ENCODE data around the gene FERMT2. TPM values are rescaled to one million over a fixed set of nuclear protein-coding genes. Genes with fewer than 3 reads are reported as not detected.

Gene FERMT2
- total and polyA plus RNA-seq, 2 donors from 2014 or later, result 46.2 to 78.2 TPM

DNA sequence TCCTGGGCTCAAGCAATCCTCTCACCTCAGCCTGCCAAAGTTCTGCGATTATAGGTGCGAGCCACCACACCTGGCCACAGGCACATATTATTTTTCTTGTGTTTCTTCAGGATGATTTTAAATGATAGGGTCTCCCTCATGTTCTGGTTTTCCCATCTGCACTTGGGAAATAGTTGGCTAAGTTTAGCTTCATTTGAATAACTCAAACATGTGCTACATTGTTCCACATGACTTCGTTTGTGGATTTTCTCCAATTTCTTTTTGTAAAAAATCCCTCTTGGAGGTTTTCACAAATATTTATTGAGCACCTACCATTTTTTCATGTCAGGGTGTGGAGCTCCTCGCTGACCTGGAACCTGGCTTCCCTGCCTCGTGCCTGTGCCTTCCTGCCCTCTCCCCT lies 104.3 kb downstream of the FERMT2 start:
- peaks cover 0 to 4% (median 0%) of the 10 kb centered on the region in 3 donors for H3K4me1 ChIP-seq (ENCODE audit: control insufficient read depth in 2 of 3, insufficient read depth in 2 of 3, low read depth in 1 of 3, low read length in 3 of 3)
- TF ChIP-seq, protein P1, sequence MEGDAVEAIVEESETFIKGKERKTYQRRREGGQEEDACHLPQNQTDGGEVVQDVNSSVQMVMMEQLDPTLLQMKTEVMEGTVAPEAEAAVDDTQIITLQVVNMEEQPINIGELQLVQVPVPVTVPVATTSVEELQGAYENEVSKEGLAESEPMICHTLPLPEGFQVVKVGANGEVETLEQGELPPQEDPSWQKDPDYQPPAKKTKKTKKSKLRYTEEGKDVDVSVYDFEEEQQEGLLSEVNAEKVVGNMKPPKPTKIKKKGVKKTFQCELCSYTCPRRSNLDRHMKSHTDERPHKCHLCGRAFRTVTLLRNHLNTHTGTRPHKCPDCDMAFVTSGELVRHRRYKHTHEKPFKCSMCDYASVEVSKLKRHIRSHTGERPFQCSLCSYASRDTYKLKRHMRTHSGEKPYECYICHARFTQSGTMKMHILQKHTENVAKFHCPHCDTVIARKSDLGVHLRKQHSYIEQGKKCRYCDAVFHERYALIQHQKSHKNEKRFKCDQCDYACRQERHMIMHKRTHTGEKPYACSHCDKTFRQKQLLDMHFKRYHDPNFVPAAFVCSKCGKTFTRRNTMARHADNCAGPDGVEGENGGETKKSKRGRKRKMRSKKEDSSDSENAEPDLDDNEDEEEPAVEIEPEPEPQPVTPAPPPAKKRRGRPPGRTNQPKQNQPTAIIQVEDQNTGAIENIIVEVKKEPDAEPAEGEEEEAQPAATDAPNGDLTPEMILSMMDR (IDR thresholded peaks at IDR 0.05; ENCODE audit: borderline replicate concordance, extremely low read depth, insufficient read depth), result no peak
- H3K9me3 ChIP-seq (ENCODE audit: control insufficient read depth in 2 of 3, insufficient read depth in 1 of 3, low read length in 3 of 3), result no peaks in the 10 kb centered on the region
- DNase-seq (no peak), FAIRE-seq (no peak)
- no peaks in the 10 kb centered on the region for H3K36me3 ChIP-seq (ENCODE audit: control insufficient read depth in 2 of 3, insufficient read depth in 3 of 3, low read length in 3 of 3)
- no peaks in the 10 kb centered on the region for H3K27me3 ChIP-seq (ENCODE audit: control insufficient read depth, insufficient read depth, low read length)
- no peak overlapping the region for H3K9ac ChIP-seq (ENCODE audit: low read length in 3 of 3)
- H3K27ac ChIP-seq (ENCODE audit: low read depth in 2 of 2, low read length in 2 of 2), result no peak overlapping the region
- H3K4me3 ChIP-seq (ENCODE audit: low read length in 3 of 3), result no peak overlapping the region
- intact Hi-C loops (cut with DNase I), result no loop called here

DNA sequence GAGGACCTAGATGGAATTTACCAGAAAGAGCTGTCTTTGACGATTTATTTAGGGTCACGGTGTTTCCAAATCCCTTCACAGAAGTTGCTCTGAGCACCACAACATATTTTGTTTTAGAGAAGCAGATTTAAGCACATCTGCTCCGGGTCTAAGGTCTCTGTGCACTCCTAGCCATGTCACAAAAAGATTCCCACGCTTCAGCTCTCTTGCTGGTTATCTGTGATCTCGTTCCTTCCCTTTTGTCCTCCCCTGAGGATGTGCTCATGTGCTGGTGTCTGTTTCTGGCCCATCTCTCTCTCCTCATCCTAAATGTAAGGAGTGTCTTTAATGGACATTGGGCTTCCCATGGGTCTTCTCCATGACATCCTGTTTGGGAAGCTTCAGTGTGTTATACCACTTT lies 105.8 kb downstream of the FERMT2 start:
- no peak for FAIRE-seq

DNA sequence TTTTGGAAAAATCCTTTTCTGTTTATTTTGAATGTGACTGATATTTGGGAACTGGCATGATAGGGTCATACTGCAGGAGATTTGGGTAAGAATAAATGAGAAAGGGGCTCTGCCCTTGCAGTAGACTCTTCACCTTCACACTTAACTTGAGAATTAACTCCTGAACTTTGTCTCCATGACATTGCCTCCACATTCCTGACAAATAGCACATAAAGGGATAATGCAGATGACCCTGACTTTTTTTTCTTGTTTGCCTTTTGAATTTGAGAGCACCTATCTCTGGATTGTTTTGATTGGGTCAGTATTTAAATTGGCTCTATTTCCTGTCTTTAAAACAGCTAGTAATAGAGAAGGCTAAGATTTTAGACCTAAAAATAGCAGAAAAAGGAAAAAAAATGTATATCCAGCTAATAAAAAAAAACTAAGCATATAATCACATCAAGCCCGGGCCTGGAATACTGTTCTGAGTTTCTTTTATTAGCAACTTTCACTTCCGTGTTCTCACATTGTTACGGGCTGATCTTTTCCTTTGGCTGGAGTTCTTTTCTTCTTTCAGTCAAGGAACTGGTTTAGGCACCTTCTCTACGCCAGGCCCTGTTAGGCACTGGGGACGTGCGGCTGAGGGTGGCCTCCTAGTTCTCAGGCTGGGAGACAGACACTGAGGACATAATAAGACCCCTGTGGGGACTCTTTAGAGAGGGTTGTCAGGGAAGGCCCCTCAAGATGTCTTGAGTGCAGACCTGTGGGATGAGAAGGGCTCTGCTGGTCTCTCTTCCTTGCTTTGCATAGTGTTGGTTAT lies 106.4 kb downstream of the FERMT2 start:
- DNase-seq (no peak), FAIRE-seq (no peak)
- H3K9ac ChIP-seq (ENCODE audit: low read length in 3 of 3), result no peak overlapping the region
- TF ChIP-seq, protein P1 (IDR thresholded peaks at IDR 0.05; ENCODE audit: borderline replicate concordance, extremely low read depth, insufficient read depth), result no peak
- H3K27me3 ChIP-seq (ENCODE audit: control insufficient read depth, insufficient read depth, low read length), result no peaks in the 10 kb centered on the region
- intact Hi-C loops (cut with DNase I), result no loop called here
- H3K9me3 ChIP-seq (ENCODE audit: control insufficient read depth in 2 of 3, insufficient read depth in 1 of 3, low read length in 3 of 3), result no peaks in the 10 kb centered on the region
- H3K27ac ChIP-seq (ENCODE audit: low read depth in 2 of 2, low read length in 2 of 2), result no peak overlapping the region
- no peaks in the 10 kb centered on the region for H3K36me3 ChIP-seq (ENCODE audit: control insufficient read depth in 2 of 3, insufficient read depth in 3 of 3, low read length in 3 of 3)
- H3K4me3 ChIP-seq (ENCODE audit: low read length in 3 of 3), result peak overlapping the region in 1 of 3 donors; percentile 3
- H3K4me1 ChIP-seq (ENCODE audit: control insufficient read depth in 2 of 3, insufficient read depth in 2 of 3, low read depth in 1 of 3, low read length in 3 of 3), result peaks cover 0 to 4% (median 0%) of the 10 kb centered on the region in 3 donors

More for the DNA sequence above, 105.8 kb downstream of the FERMT2 start:
- Histone ChIP-seq H3K4me3 (ENCODE audit: low read length in 3 of 3) (no peak overlapping the region), H3K36me3 (ENCODE audit: control insufficient read depth in 2 of 3, insufficient read depth in 3 of 3, low read length in 3 of 3) (no peaks in the 10 kb centered on the region), H3K4me1 (ENCODE audit: control insufficient read depth in 2 of 3, insufficient read depth in 2 of 3, low read depth in 1 of 3, low read length in 3 of 3) (peaks cover 0 to 4% (median 0%) of the 10 kb centered on the region in 3 donors), H3K9me3 (ENCODE audit: control insufficient read depth in 2 of 3, insufficient read depth in 1 of 3, low read length in 3 of 3) (no peaks in the 10 kb centered on the region), H3K9ac (ENCODE audit: low read length in 3 of 3) (no peak overlapping the region), H3K27me3 (ENCODE audit: control insufficient read depth, insufficient read depth, low read length) (no peaks in the 10 kb centered on the region), H3K27ac (ENCODE audit: low read depth in 2 of 2, low read length in 2 of 2) (no peak overlapping the region)
- no peak for DNase-seq
- TF ChIP-seq, protein P1 (IDR thresholded peaks at IDR 0.05; ENCODE audit: borderline replicate concordance, extremely low read depth, insufficient read depth), result no peak
- intact Hi-C loops (cut with DNase I), result no loop called here

All from kidney (tissue), 14 donors.